ENCODE measurements around the gene SLC8B1. TPM values are rescaled to one million over a fixed set of nuclear protein-coding genes. Genes with fewer than 3 reads are reported as not detected.

Gene SLC8B1
- total RNA-seq, 1 experiment from 2014 or later: 8.2 TPM

DNA sequence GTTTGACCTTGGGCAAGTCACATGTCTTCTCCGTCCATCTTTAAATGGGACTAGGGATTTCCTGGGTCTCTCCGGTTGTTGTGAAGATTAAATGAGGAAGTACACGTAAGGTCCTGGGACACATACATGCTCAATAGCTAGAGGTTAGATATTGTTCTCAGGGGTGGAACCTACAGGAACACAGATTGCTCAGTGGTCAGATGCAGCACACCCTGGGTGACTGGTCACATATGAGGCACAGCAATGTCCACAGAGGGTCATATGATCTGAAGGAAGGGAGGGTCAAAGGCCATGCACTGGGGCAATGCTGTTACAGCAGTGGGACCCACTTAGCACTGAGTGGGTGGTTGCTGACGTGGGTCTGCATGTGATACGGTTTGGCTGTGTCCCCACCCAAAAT lies 11.4 kb upstream of the SLC8B1 start:
- Histone ChIP-seq H3K36me3 (ENCODE audit: insufficient read depth, low read length, poor library complexity, severe bottlenecking) (no peaks in the 10 kb centered on the region), H3K27me3 (replicated peaks; ENCODE audit: insufficient read depth, low read depth, low read length, poor library complexity) (no peaks in the 10 kb centered on the region), H3K4me3 (ENCODE audit: low read depth, low read length, poor library complexity, severe bottlenecking) (no peak overlapping the region), H3K27ac (ENCODE audit: low read depth, low read length, poor library complexity, severe bottlenecking) (no peak overlapping the region), H3K4me1 (ENCODE audit: insufficient read depth, low read length, poor library complexity, severe bottlenecking) (no peaks in the 10 kb centered on the region), H3K9me3 (ENCODE audit: low read depth, low read length, poor library complexity, severe bottlenecking) (no peaks in the 10 kb centered on the region)
- POLR2A ChIA-PET (ENCODE audit: low non-redundant PET): interaction anchor here (0.5 to 0.6 kb wide), 2 partner anchors 29 to 30 kb away, joined by 3 to 4 read pairs; no protein-coding TSS in a partner anchor
- no peak for DNase-seq (ENCODE audit: low spot score)
- intact Hi-C loops (cut with micrococcal nuclease; ENCODE audit: unreplicated experiment): no loop called here
- TF ChIP-seq, protein P1, sequence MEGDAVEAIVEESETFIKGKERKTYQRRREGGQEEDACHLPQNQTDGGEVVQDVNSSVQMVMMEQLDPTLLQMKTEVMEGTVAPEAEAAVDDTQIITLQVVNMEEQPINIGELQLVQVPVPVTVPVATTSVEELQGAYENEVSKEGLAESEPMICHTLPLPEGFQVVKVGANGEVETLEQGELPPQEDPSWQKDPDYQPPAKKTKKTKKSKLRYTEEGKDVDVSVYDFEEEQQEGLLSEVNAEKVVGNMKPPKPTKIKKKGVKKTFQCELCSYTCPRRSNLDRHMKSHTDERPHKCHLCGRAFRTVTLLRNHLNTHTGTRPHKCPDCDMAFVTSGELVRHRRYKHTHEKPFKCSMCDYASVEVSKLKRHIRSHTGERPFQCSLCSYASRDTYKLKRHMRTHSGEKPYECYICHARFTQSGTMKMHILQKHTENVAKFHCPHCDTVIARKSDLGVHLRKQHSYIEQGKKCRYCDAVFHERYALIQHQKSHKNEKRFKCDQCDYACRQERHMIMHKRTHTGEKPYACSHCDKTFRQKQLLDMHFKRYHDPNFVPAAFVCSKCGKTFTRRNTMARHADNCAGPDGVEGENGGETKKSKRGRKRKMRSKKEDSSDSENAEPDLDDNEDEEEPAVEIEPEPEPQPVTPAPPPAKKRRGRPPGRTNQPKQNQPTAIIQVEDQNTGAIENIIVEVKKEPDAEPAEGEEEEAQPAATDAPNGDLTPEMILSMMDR (conservative IDR thresholded peaks at IDR 0.05; ENCODE audit: low read depth, low read length): no peak
- TF ChIP-seq EZH2 (IDR thresholded peaks at IDR 0.05; ENCODE audit: borderline replicate concordance, low read depth, low read length, poor library complexity, severe bottlenecking): no peak
- CTCF ChIA-PET: no interaction called here
- no TSS peak for BruUV-seq (replicated peaks)

- Histone ChIP-seq H3K27me3 (replicated peaks; ENCODE audit: insufficient read depth, low read depth, low read length, poor library complexity) (no peaks in the 10 kb centered on the region), H3K36me3 (ENCODE audit: insufficient read depth, low read length, poor library complexity, severe bottlenecking) (no peaks in the 10 kb centered on the region), H3K4me3 (ENCODE audit: low read depth, low read length, poor library complexity, severe bottlenecking) (no peak overlapping the region), H3K4me1 (ENCODE audit: insufficient read depth, low read length, poor library complexity, severe bottlenecking) (no peaks in the 10 kb centered on the region), H3K27ac (ENCODE audit: low read depth, low read length, poor library complexity, severe bottlenecking) (no peak overlapping the region), H3K9me3 (ENCODE audit: low read depth, low read length, poor library complexity, severe bottlenecking) (no peaks in the 10 kb centered on the region)
- no peak for DNase-seq (ENCODE audit: low spot score)
- BruUV-seq (replicated peaks): no TSS peak
- intact Hi-C loops (cut with micrococcal nuclease; ENCODE audit: unreplicated experiment): no loop called here
- no peak for TF ChIP-seq EZH2 (IDR thresholded peaks at IDR 0.05; ENCODE audit: borderline replicate concordance, low read depth, low read length, poor library complexity, severe bottlenecking)
- TF ChIP-seq, protein P1 (conservative IDR thresholded peaks at IDR 0.05; ENCODE audit: low read depth, low read length): no peak
- ChIA-PET CTCF (no interaction called here), POLR2A (ENCODE audit: low non-redundant PET) (no interaction called here)
Observed at GRCh38 chr12:113345318-113345717, 10.4 kb upstream of the SLC8B1 start.

DNA sequence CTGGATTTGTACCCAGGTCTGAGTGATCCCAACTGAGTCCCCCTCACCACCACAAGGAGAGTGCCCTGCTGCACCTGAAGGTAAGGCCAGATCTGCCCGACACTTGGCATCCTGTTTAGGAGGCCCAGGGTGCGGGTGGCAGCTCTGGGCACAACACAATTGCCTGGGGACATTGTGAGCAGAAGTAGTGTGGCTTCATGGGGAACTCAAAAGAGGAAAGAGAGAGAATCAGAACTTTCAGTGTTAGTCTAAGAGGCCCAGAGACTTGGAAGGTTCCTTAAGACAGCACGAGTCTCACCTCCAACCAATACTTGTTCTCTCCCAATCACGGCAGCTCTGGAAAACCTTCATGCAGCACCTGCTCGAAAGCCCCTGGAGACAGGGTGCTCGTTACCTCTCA lies 6.6 kb upstream of the SLC8B1 start:
- BruUV-seq (replicated peaks): no TSS peak
- TF ChIP-seq, protein P1 (conservative IDR thresholded peaks at IDR 0.05; ENCODE audit: low read depth, low read length): no peak
- no peak for TF ChIP-seq EZH2 (IDR thresholded peaks at IDR 0.05; ENCODE audit: borderline replicate concordance, low read depth, low read length, poor library complexity, severe bottlenecking)
- Histone ChIP-seq H3K9me3 (ENCODE audit: low read depth, low read length, poor library complexity, severe bottlenecking) (no peaks in the 10 kb centered on the region), H3K27ac (ENCODE audit: low read depth, low read length, poor library complexity, severe bottlenecking) (no peak overlapping the region), H3K36me3 (ENCODE audit: insufficient read depth, low read length, poor library complexity, severe bottlenecking) (no peaks in the 10 kb centered on the region), H3K4me1 (ENCODE audit: insufficient read depth, low read length, poor library complexity, severe bottlenecking) (no peaks in the 10 kb centered on the region), H3K27me3 (replicated peaks; ENCODE audit: insufficient read depth, low read depth, low read length, poor library complexity) (no peaks in the 10 kb centered on the region), H3K4me3 (ENCODE audit: low read depth, low read length, poor library complexity, severe bottlenecking) (no peak overlapping the region)
- intact Hi-C loops (cut with micrococcal nuclease; ENCODE audit: unreplicated experiment): no loop called here
- POLR2A ChIA-PET (ENCODE audit: low non-redundant PET): no interaction called here
- CTCF ChIA-PET: no interaction called here
- DNase-seq (ENCODE audit: low spot score): no peak
